HG02885 (cell line): ENCODE results near the gene LIN7B.

Experiments used
- ATAC-seq: cut with Tn5 transposase; IDR thresholded peaks from one replicate; pipeline ENCODE4 v1.9.1; 2021; ENCODE audit warnings: mild to moderate bottlenecking; ENCODE audit not compliant: unreplicated experiment, poor library complexity

LIN7B gene

DNA sequence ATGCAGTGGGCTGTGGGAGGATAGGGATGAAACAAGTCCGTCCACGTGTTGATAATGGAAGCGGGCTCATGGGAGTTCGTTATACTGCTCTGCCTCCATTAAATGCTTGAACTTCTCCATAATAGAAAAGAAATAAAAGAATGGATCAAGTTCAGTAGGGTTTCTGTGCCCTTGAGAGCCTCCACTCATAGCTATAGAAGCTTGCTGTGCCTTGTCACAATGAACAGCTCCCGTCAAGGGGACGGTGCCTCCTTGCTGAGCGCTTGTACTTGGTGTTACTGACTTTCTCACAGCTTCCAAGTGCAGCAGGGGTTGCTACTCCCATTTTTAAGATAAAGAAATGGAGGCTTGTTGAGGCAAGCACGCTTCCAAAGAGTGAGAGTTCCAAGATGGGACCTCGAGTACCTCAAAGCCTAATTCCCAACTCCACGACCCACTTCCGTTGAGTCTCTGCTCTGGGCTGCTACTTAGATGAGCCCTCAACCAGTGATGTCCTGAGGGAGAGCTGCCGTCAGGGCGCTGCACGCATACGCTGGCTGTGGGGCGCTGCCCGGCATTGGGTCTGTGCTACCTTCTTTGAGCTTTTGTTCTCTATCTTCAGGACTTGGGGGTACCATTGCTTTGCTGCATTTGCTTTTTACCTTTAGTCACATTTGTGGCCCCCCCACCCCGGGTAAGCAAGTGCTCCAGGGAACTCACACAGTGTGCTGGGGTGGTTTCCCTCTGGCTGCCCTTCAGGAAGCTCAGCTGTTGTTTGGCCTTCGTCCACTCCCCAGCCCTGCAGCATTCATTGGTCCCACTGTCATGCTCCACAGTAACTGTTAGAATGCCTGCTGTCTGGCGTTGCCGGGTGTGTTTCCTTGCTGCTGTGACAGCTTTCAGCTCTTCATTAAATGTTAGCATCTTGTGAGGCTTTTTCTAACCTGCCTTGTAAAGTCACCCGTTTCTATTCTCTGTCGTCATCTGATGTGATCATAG is 19.4 kb upstream of the LIN7B start:
- no peak for ATAC-seq

DNA sequence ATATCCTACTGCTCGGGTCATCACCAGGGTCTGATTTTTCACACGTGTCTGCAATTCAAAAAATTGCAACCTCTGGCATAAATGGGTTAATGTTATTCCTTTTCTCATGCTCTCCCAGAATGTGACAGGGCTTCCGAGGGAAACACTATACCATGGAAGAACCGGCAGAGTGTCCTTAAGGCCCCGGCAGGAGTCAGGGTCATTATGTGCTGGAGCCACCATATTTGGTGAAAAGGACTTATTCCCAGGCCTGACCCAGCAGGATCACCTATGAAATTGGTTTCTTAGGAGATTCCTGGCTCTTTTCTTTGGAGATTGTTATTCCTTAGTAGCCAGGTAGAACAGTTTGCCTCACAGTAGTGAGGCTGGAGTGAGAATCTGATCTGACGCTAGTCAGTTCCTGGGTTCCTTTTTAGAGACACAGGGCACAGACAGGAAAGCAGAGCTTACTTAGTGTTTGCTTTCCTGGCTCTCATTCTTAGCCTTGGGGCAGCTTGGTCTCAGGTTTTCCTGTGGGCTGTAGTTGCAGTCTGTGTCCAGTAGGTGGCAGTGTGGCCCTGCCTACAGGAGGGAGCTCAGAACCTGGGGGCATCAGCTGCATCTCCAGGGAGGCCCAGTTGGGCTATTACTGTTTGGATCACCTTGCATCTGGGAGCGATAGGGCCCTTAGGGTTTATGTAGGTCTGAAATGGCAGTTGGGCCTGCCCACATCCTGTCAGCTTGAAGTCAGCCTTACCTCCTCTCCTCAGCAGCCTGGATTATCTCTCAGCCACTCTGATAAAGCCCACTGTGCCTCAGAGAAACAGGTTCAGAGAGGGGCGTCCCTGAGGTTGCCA is 16.5 kb upstream of the LIN7B start:
- no peak for ATAC-seq

DNA sequence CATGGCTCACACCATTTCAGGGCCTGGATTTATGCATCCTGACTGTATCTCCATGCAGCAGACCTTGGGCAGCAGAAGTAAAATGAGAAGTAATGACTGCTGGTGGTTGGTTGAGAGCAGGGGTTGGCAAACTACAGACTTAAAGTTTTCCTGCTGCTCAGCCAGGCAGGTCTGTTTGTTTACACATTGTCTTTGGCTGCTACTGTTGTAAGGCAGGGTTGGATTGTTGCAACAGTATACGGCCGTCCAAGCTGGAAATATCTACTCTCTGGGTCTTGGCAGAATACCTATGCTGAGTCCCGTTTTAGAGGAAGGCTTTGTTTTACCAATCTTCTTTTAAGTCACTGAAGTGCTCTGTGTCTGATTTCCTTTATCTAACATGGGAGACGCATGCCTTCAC is 15.4 kb upstream of the LIN7B start:
- ATAC-seq, result no peak

DNA sequence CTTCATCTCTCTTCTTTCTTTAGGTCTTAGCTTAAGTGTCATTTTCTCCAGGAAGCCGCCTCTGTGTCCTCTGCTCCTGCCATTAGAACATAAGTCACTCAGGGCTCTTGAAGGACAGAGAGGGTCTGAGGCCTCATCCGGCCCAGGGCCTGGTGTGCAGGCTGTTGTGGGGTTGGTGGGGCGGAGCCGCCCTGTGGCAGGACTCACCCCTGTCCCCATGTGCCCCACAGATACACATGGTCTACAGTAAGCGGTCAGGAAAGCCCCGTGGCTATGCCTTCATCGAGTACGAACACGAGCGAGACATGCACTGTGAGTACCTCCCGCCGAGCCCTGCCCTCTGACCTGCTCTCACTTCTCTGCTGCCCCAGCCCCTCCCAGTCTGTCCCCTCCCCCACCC is 13.0 kb upstream of the LIN7B start:
- ATAC-seq, result no peak

DNA sequence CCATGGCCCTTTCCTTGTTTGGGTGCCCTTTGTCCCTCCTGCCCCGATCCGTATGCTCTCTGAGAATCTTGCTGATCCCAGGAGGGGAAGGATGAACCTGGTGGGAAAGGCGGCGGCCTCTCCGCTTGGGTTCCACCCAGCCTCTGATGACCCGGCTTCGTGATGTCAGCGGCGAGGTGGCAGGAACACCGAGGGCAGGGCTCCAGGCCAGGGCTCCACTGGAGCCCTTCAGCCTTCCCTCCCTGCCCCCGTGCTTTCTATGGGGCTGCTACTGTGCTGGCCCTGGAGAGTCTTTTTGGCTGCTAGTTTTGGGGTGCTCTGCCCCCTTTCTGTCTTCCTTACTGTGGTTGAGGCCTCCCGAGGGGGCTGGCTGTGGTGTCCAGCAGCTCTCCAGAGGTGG is 11.9 kb upstream of the LIN7B start:
- ATAC-seq, result no peak

DNA sequence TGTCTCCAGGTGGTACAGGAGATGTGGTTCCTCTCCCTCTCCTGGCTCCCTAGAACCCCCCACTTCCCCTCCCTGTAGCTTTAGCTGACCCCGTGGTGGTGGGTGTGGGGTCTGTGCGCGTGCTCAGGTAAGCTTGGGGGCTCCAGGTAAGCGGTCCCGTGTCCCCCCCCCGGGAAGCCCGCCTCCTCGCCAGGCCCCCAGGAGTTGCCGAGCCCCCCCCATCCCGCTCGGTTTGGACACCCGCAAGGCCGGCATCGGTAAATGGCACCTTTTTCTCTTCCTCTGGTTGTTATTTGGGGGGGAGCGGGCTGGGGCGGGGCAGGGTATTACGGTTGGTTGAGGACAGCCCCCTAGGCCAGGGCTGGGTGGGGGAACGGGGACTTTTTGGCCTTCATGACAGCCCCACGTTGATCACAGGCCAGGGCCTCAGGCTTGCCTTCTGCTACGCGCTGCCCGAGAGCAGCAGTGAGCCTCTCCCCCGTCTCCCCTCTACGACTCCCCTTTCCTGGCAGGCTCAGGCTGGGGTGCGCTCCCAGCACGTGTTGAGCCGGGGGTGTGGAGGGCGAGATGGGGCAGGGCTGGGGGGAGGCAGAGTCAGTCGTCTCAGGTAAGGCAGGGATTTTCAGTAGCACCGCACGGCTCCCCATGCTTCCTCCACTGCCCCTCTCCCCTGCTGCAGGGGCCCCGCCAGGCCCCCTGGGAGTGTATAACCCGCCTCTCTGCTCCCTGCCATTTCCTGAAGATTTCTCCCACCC is 10.7 kb upstream of the LIN7B start:
- no peak for ATAC-seq

DNA sequence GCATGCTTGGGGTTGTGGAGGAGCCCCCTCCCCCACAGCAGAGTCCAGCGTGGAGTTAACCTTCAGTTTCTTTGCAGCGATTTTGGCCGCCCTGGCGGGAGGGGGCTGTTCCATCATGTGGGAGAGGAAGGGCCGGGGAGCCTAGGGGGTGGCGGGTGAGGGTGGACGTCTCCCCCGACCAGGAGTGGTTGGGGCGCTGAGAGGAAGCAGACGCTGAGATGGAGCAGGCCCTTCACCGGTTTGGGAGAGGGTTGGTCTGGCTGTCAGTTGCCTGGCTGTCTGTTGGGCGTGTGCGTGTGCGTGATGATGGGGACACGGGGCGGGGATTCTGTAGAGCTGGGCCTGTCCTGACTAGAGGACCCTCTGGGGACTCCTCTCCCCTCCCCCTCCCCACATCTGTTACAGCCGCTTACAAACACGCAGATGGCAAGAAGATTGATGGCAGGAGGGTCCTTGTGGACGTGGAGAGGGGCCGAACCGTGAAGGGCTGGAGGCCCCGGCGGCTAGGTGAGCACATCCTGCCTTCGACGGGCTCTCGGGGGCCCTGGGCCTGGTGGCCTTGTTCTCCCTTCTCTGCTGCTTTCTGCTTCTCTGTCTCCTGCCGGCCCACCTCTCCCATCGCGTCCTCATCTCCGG is 9.8 kb upstream of the LIN7B start:
- no peak for ATAC-seq

DNA sequence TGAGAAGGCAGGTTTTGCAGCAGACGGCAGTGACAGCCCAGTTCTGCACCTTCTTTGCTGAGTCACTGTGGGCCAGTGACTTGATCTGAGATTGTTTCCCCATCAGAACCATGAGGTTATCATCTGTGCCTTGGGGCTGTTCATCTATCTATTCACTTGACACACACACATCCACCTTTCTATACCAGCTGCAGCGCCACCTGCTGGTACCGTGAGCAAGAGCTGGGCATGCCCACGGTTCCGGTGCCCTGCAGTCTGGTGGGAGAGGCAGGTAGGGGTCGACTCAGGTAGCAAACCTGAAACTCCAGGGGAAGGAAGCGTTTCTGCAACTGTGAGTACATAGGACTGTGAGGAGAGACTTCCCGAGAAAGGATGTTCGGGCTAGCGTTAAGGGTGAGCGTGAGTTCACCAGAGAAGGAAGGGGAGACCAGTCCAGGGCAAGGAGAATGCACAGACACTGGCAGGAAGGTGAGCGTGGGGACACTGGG is 7.5 kb upstream of the LIN7B start:
- no peak for ATAC-seq

DNA sequence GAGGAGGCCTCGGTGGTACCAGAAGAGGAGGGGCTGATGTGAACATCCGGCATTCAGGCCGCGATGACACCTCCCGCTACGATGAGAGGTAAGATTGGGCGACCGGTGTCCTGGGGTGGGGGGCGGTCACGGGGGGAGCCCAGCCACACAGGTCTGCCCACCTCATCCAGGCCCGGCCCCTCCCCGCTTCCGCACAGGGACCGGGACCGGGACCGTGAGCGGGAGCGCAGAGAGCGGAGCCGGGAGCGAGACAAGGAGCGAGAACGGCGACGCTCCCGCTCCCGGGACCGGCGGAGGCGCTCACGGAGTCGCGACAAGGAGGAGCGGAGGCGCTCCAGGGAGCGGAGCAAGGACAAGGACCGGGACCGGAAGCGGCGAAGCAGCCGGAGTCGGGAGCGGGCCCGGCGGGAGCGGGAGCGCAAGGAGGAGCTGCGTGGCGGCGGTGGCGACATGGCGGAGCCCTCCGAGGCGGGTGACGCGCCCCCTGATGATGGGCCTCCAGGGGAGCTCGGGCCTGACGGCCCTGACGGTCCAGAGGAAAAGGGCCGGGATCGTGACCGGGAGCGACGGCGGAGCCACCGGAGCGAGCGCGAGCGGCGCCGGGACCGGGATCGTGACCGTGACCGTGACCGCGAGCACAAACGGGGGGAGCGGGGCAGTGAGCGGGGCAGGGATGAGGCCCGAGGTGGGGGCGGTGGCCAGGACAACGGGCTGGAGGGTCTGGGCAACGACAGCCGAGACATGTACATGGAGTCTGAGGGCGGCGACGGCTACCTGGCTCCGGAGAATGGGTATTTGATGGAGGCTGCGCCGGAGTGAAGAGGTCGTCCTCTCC is 6.3 kb upstream of the LIN7B start:
- no peak for ATAC-seq

DNA sequence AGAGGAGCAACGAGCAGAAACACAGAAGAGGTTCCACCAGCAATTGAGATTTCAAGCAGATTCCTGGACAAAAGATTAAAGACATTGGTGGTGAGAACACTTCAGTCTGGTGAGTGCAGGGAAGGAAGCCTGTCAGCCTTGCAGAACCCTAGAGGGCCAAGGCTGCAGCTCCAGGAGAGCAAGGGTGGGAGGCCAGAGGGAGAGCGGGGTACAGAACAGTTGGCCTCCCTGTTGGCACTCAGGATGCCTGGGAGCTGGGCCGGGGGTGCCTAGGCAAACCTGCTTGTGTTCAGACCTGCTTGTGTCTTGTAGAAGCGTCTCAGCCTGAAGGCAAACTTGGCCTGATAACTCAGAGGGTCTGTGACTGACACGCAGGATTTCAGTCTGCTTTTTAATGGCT is 5.1 kb upstream of the LIN7B start:
- no peak for ATAC-seq

DNA sequence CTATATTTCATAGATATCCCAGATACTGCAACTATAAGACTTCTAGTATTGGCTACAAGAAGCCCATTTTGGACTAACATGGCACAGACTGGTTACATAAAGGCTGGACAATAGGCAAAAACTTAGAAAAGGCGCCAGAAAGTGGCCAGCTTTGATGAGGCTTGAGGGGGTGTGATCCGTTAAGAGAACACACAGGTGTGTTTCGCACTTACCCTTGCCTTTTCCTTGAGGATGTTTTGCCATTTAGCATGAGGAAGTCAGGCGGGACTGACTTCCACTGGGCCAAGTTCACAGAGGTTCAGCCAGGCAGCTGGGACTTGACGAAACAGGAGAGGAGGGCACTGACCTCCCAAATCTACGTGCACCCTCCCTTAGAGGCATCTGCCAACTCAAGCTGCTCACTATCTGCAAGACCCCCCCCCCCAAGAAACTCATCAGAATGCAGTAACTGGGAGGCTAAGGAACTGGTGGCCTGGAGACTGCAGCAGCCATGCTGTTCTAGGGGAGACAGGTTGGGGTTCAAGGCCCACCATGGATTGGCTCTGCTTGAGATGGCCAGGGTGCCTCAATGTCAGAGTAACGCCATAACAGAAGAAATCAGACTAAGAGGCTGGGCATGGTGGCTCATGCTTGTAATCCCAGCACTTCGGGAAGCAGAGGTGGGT is 4.5 kb upstream of the LIN7B start:
- no peak for ATAC-seq

DNA sequence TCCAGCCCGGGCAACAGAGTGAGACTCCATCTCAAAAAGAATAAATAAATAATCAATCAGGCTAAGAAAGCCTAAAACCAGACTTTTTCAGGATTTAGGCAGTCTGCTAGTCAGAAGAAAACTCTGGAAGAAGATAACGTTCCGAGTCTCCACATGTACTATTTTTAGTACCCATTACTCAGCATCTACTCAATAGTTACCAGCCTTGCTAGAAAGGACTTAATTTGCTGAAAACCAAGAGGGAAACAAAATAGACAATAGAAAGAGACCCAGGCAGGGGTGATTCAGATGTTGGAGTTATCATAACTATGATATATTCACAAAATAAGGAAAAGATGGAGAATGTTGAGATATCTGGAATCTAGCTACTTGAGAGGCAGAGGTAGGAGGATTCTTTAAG is 3.6 kb upstream of the LIN7B start:
- ATAC-seq, result no peak

DNA sequence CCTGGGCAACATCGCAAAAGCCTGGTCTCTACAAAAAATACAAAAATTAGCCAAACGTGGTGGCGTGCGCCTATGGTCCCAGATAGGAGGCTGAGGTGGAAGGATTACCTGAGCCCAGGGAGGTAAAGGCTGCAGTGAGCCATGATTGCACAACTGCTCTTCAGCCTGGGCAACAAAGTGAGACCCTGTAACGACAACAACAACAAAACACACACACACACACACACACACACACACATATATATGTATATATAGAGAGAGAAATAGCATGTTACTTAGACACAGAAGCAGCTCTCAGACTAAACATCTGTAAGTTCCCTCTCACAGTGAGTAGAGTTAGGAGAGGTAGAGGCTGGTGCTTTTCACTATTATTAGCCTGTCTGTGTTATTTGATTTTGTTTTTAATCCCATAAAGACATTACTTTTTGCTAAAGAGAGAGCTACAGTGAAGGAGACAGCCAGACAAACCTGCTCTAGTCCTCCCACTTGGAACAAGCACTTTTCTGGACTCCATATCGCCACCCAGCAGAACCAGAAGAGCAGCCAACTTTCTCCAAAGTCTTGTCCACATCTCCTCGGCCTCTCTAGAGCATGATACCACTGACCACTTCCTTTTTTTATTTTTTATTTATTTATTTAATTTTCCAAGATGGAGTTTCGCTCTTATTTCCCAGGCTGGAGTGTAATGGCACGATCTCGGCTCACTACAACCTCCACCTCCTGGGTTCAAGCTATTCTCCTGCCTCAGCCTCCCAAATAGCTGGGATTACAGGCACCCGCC is 2.8 kb upstream of the LIN7B start:
- no peak for ATAC-seq

DNA sequence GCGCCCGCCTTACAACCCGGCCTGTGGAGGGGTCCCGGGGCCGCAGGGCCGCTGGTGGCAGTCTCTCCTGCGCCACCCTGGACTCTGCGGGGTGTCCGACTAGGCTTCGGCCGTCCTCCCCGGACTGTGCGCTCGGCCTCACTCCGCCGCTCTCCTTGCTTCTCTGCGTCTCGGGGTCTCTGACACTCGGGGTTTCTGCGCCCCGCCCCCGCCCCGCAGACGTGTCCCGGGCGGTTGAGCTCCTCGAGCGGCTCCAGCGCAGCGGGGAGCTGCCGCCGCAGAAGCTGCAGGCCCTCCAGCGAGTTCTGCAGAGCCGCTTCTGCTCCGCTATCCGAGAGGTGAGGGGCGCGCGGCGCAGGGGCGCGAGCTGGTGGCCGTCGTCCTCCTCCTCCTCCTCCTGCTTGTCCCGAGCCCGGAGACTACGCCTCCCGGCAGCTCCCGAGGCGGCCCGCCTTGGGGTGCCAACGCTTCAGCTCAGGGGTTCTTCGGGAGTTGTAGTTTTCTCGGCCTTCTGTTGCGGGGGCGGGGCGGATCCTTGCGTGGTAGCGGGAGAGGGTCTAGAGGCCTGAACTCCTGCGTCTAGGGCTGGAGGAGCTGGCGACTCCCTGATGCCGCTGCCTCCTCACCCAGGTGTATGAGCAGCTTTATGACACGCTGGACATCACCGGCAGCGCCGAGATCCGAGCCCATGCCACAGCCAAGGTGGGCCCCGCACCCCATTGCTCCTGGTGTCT is 627 bp downstream of the LIN7B start:
- no peak for ATAC-seq

DNA sequence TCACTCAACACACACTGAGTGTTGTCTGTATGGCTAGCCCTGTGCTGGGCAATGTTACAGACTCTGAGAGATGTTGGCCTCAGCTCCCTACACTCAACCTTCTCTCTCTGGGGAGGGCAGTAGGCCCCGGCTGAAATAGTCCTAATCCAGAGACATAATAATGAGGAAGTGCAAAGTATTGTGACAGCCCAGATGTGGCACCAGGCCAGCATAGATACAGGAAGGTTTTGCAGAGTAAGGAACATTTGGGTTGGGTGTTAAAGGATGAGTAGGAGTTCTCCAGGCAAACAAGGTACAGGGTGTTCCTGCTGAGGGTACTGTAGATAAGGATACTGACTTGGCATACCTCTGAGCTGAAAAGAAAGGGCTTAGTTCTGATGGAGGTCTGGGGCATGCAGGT is 2.4 kb downstream of the LIN7B start:
- no peak for ATAC-seq

DNA sequence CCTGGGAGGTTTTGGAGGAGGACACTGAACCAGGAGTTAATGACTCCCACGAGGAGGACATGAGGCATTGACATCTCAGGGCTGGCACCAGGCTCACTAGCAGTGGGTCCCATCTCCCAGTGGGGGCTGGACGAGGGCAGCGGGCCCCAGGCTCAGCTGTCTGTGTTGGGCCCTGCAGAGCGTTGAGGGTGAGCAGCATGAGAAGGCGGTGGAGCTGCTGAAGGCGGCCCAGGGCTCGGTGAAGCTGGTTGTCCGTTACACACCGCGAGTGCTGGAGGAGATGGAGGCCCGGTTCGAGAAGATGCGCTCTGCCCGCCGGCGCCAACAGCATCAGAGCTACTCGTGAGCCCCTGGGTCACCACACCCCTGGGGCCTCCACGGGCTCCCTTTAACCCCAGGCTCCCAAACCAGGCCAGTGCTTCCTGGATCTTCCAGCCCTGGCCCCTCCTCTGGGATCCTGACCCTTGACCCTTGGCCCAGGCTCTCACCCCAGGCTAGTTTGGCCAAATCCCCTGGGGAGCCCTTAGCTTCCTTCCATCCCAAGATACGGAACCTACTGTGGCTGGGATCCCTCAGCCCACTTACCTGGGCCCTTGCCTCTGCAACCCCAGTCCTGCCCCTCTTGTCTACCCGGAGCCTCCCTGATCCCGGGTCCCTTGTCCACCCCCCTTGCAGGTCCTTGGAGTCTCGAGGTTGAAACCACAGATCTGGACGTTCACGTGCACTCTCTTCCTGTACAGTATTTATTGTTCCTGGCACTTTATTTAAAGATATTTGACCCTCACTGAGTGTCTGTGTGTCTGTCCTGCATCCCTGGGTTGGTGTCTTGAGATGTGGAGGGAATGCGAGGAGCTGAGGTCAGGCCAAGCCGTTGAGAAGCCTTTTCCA is 3.8 kb downstream of the LIN7B start:
- ATAC-seq, result no peak
